ENCODE results near the gene PALM3. TPM values are rescaled to one million over a fixed set of nuclear protein-coding genes. Genes with fewer than 3 reads are reported as not detected.
"Not testable (repeated sequence)": the region's sequence is repeated elsewhere in the genome, so short reads cannot be mapped to it uniquely, and the experiment has no call there.

PALM3 gene
- total and polyA plus RNA-seq, 2 donors (not counting 1 experiment from before 2014, with no cell fraction given) = 0.02 to 1.3 TPM

GRCh38 chr19:14039181-14039580 lies 22.7 kb downstream of the PALM3 start:
- no peak for DNase-seq (ENCODE audit: low read depth in 2 of 2)
- TF ChIP-seq, protein P1, sequence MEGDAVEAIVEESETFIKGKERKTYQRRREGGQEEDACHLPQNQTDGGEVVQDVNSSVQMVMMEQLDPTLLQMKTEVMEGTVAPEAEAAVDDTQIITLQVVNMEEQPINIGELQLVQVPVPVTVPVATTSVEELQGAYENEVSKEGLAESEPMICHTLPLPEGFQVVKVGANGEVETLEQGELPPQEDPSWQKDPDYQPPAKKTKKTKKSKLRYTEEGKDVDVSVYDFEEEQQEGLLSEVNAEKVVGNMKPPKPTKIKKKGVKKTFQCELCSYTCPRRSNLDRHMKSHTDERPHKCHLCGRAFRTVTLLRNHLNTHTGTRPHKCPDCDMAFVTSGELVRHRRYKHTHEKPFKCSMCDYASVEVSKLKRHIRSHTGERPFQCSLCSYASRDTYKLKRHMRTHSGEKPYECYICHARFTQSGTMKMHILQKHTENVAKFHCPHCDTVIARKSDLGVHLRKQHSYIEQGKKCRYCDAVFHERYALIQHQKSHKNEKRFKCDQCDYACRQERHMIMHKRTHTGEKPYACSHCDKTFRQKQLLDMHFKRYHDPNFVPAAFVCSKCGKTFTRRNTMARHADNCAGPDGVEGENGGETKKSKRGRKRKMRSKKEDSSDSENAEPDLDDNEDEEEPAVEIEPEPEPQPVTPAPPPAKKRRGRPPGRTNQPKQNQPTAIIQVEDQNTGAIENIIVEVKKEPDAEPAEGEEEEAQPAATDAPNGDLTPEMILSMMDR (conservative IDR thresholded peaks at IDR 0.05 in 1 of 2, IDR thresholded peaks at IDR 0.05 in 1 of 2; ENCODE audit: low read depth in 1 of 2, low read length in 2 of 2) = no peak
- TF ChIP-seq EZH2 (IDR thresholded peaks at IDR 0.05; ENCODE audit: low read length, missing control alignments) = no peak
- Histone ChIP-seq H3K79me2 (ENCODE audit: control insufficient read depth, insufficient read depth, low read length) (no peaks in the 10 kb centered on the region), H3K4me3 (replicated peaks in 1 of 4; ENCODE audit: control extremely low read depth in 1 of 4, insufficient read depth in 1 of 4, low read depth in 3 of 4, low read length in 4 of 4) (no peak overlapping the region), H3K27me3 (ENCODE audit: control insufficient read depth, insufficient read depth, low read length) (no peaks in the 10 kb centered on the region), H3K4me1 (ENCODE audit: control insufficient read depth, extremely low read depth, insufficient read depth, low read length) (no peaks in the 10 kb centered on the region), H4K20me1 (ENCODE audit: control insufficient read depth, extremely low read depth, insufficient read depth, low read length) (no peaks in the 10 kb centered on the region), H3K36me3 (ENCODE audit: control insufficient read depth, insufficient read depth, low read length) (no peaks in the 10 kb centered on the region), H3K27ac (ENCODE audit: insufficient read depth, low read length) (no peak overlapping the region), H3K4me2 (ENCODE audit: extremely low read depth, insufficient read depth, low read length) (no peak overlapping the region), H3K9me3 (ENCODE audit: control insufficient read depth, insufficient read depth, low read depth, low read length) (no peaks in the 10 kb centered on the region), H2AFZ (ENCODE audit: low read length) (no peak overlapping the region), H3K9ac (ENCODE audit: insufficient read depth, low read length) (no peak overlapping the region)

DNA sequence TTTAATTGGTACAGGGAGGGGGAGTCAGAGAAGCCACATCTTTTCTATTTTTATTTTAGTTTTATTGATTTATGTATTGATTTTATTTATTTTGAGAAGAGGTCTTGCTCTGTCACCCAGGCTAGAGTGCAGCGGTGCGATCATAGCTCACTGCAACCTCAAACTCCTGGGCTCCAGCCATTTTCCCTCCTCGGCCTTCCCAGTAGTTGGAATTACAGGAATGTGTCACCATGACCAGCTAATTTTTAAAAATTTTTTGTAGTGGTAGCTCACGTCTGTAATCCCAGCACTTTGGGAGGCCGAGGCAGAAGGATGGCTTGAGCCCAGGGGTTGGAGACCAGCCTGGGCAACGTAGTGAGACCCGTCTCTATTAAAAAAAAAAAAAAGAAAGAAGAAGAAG lies 26.2 kb downstream of the PALM3 start:
- no peaks in the 10 kb centered on the region for H3K9me3 ChIP-seq (ENCODE audit: control insufficient read depth, insufficient read depth, low read depth, low read length)
- DNase-seq (ENCODE audit: low read depth in 2 of 2) = peak in 1 of 2 donors; percentile 60
- no peak overlapping the region for H3K4me3 ChIP-seq (replicated peaks in 1 of 4; ENCODE audit: control extremely low read depth in 1 of 4, insufficient read depth in 1 of 4, low read depth in 3 of 4, low read length in 4 of 4)
- H3K36me3 ChIP-seq (ENCODE audit: control insufficient read depth, insufficient read depth, low read length) = no peaks in the 10 kb centered on the region
- no peak overlapping the region for H3K9ac ChIP-seq (ENCODE audit: insufficient read depth, low read length)
- TF ChIP-seq, protein P1 (conservative IDR thresholded peaks at IDR 0.05 in 1 of 2, IDR thresholded peaks at IDR 0.05 in 1 of 2; ENCODE audit: low read depth in 1 of 2, low read length in 2 of 2) = no peak
- no peak for TF ChIP-seq EZH2 (IDR thresholded peaks at IDR 0.05; ENCODE audit: low read length, missing control alignments)
- H4K20me1 ChIP-seq (ENCODE audit: control insufficient read depth, extremely low read depth, insufficient read depth, low read length) = no peaks in the 10 kb centered on the region
- no peaks in the 10 kb centered on the region for H3K4me1 ChIP-seq (ENCODE audit: control insufficient read depth, extremely low read depth, insufficient read depth, low read length)
- no peaks in the 10 kb centered on the region for H3K79me2 ChIP-seq (ENCODE audit: control insufficient read depth, insufficient read depth, low read length)
- H3K4me2 ChIP-seq (ENCODE audit: extremely low read depth, insufficient read depth, low read length) = no peak overlapping the region
- H3K27ac ChIP-seq (ENCODE audit: insufficient read depth, low read length) = no peak overlapping the region
- no peak overlapping the region for H2AFZ ChIP-seq (ENCODE audit: low read length)
- no peaks in the 10 kb centered on the region for H3K27me3 ChIP-seq (ENCODE audit: control insufficient read depth, insufficient read depth, low read length)

DNA sequence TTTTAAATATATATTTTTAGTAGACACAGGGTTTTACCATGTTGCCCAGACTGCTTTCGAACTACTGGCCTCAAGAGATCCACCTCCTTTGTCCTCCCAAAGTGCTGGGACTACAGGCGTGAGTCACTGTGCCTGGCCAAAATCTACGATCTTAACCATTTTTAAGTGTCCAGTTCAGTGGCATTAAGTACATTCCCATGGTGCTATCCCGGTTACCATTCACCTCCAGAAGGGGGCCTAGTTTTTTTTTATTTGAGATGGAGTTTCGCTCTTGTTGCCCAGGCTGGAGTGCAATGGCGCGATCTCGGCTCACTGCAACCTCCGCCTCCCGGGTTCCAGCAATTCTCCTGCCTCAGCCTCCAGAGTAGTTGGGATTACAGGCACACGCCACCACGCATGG lies 26.7 kb downstream of the PALM3 start:
- H3K27me3 ChIP-seq (ENCODE audit: control insufficient read depth, insufficient read depth, low read length); H2AFZ ChIP-seq (ENCODE audit: low read length); H3K27ac ChIP-seq (ENCODE audit: insufficient read depth, low read length); H4K20me1 ChIP-seq (ENCODE audit: control insufficient read depth, extremely low read depth, insufficient read depth, low read length); H3K9me3 ChIP-seq (ENCODE audit: control insufficient read depth, insufficient read depth, low read depth, low read length); H3K4me2 ChIP-seq (ENCODE audit: extremely low read depth, insufficient read depth, low read length); H3K9ac ChIP-seq (ENCODE audit: insufficient read depth, low read length); H3K4me3 ChIP-seq (replicated peaks in 1 of 4; ENCODE audit: control extremely low read depth in 1 of 4, insufficient read depth in 1 of 4, low read depth in 3 of 4, low read length in 4 of 4); H3K36me3 ChIP-seq (ENCODE audit: control insufficient read depth, insufficient read depth, low read length); H3K79me2 ChIP-seq (ENCODE audit: control insufficient read depth, insufficient read depth, low read length); H3K4me1 ChIP-seq (ENCODE audit: control insufficient read depth, extremely low read depth, insufficient read depth, low read length): not testable (repeated sequence)
- TF ChIP-seq, protein P1 (conservative IDR thresholded peaks at IDR 0.05 in 1 of 2, IDR thresholded peaks at IDR 0.05 in 1 of 2; ENCODE audit: low read depth in 1 of 2, low read length in 2 of 2) = peak in 1 of 2 donors; percentile 12
- DNase-seq (ENCODE audit: low read depth in 2 of 2) = peak in 1 of 2 donors; percentile 8
